Subcutaneous abdominal adipose tissue (tissue), 5 donors: ENCODE measurements around the gene CCDC14.

ENCODE experiments used
- H3K27ac ChIP-seq: one replicate; pipeline ENCODE4 v1.7.0; 2013; ENCODE audit warnings: low read depth, mild to moderate bottlenecking, inconsistent platforms, low read length, moderate library complexity
- H3K27me3 ChIP-seq, 5 donors: one replicate each; pipeline ENCODE4 v1.7.0; 2013; ENCODE audit warnings: low read length in 5 of 5, inconsistent platforms in 1 of 5; ENCODE audit not compliant: control insufficient read depth in 5 of 5, insufficient read depth in 4 of 5
- H3K36me3 ChIP-seq, 5 donors: one replicate each; pipeline ENCODE4 v1.7.0; 2013; ENCODE audit warnings: low read length in 5 of 5; ENCODE audit not compliant: control insufficient read depth in 5 of 5, insufficient read depth in 5 of 5
- H3K4me1 ChIP-seq, 5 donors: one replicate each; pipeline ENCODE4 v1.7.0; 2013; ENCODE audit warnings: low read length in 5 of 5, mild to moderate bottlenecking in 3 of 5, moderate library complexity in 1 of 5; ENCODE audit not compliant: control insufficient read depth in 5 of 5, insufficient read depth in 5 of 5
- H3K4me3 ChIP-seq, 5 donors: one replicate each; pipeline ENCODE4 v1.7.0; 2013; ENCODE audit warnings: low read length in 5 of 5, low read depth in 1 of 5
- H3K9ac ChIP-seq, 5 donors: one replicate each; pipeline ENCODE4 v1.7.0; 2013; ENCODE audit warnings: low read length in 5 of 5, mild to moderate bottlenecking in 4 of 5, moderate library complexity in 3 of 5
- H3K9me3 ChIP-seq, 5 donors: one replicate each; pipeline ENCODE4 v1.7.0; 2013; ENCODE audit warnings: low read length in 5 of 5; ENCODE audit not compliant: control insufficient read depth in 5 of 5
- donor health status: healthy.
- donor health status: healthy.
- donor health status: healthy.
- donor health status: healthy.
- donor health status: healthy.

CCDC14 gene

GRCh38 chr3:123941121-123941520, 19.9 kb downstream of the CCDC14 start:
- H3K9ac ChIP-seq: no peak overlapping the region
- H3K4me3 ChIP-seq: no peak overlapping the region
- peaks cover 7 to 20% (median 12%) of the 10 kb centered on the region in 5 donors for H3K36me3 ChIP-seq
- no peaks in the 10 kb centered on the region for H3K27me3 ChIP-seq
- peaks cover 0 to 9% (median 0%) of the 10 kb centered on the region in 5 donors for H3K4me1 ChIP-seq
- H3K27ac ChIP-seq: no peak overlapping the region
- no peaks in the 10 kb centered on the region for H3K9me3 ChIP-seq

DNA sequence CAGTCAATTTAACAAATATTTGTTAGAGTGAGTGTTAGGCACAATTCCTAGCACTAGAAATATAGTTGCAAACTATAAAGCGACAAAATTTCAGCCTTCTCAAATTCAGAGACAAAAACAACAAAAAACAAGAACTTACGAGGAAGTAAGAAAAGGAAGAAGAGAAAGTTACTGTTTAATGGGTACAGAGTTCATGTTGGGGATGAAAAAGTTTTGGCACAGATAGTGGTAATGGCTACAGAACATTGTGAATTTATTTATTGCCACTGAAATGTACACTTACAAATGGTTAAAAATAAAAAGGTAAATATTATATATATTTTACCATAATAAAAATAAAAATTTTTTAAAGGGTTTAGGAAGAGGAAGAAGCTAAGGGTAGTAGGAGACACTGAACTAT, 21.3 kb downstream of the CCDC14 start:
- no peaks in the 10 kb centered on the region for H3K27me3 ChIP-seq
- no peak overlapping the region for H3K27ac ChIP-seq
- H3K4me3 ChIP-seq: no peak overlapping the region
- H3K9me3 ChIP-seq: no peaks in the 10 kb centered on the region
- peaks cover 7 to 18% (median 12%) of the 10 kb centered on the region in 5 donors for H3K36me3 ChIP-seq
- no peak overlapping the region for H3K9ac ChIP-seq
- peaks cover 0 to 9% (median 0%) of the 10 kb centered on the region in 5 donors for H3K4me1 ChIP-seq

- H3K36me3 ChIP-seq: peaks cover 0 to 14% (median 11%) of the 10 kb centered on the region in 5 donors
- H3K4me3 ChIP-seq: no peak overlapping the region
- no peak overlapping the region for H3K9ac ChIP-seq
- no peak overlapping the region for H3K27ac ChIP-seq
- H3K9me3 ChIP-seq: no peaks in the 10 kb centered on the region
- H3K4me1 ChIP-seq: peaks cover 0 to 8% (median 0%) of the 10 kb centered on the region in 5 donors
- no peaks in the 10 kb centered on the region for H3K27me3 ChIP-seq
Measured at GRCh38 chr3:123936400-123936799, 24.6 kb downstream of the CCDC14 start.

- Histone ChIP-seq H3K4me1 (peaks cover 0 to 2% (median 0%) of the 10 kb centered on the region in 5 donors), H3K27ac (no peak overlapping the region), H3K36me3 (peaks cover 0 to 15% (median 11%) of the 10 kb centered on the region in 5 donors), H3K4me3 (no peak overlapping the region), H3K9me3 (no peaks in the 10 kb centered on the region), H3K27me3 (no peaks in the 10 kb centered on the region), H3K9ac (no peak overlapping the region)
Measured at GRCh38 chr3:123935830-123936229, 25.2 kb downstream of the CCDC14 start.

DNA sequence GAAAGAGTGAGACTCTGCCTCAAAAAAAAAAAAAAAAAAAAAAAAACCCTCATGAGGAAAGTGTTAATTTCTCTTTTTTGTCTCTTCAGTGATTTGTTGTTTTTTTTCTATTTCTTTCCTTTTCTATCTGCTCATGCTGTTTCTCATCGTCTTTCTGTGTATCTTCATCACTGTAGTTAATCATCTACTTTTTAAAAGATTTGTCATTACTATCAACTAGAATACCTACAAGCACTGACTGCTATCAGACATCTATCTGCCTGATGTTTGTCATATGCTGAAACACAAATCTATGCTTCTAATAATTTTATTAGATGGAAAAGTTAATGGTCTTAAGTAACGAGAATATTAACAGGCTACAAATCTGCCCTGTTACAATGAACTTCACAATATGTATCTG, 26.8 kb downstream of the CCDC14 start:
- Histone ChIP-seq H3K27me3 (no peaks in the 10 kb centered on the region), H3K27ac (no peak overlapping the region), H3K36me3 (peaks cover 6 to 24% (median 20%) of the 10 kb centered on the region in 5 donors)

DNA sequence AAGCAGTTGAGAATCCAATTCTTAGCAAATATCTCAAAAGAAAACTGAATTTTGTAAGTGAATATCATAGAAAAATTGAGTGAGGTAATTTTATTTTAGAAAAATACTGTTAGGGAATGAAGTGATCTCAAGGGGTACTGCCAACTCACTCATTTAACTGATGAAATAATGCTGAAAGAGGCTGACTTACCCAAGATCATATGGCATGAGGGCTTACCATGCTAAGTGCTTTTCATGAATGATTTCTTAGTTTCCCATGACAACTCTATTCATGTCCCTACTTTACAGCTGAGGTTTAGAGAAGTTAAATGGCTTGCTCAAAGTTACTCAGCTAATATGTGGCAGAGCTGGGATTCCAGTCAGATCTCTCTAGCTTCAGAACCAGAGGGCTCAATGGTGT, 30.6 kb downstream of the CCDC14 start:
- Histone ChIP-seq H3K27ac (no peak overlapping the region), H3K27me3 (no peaks in the 10 kb centered on the region), H3K9ac (no peak overlapping the region), H3K9me3 (no peaks in the 10 kb centered on the region), H3K4me1 (no peaks in the 10 kb centered on the region), H3K4me3 (no peak overlapping the region), H3K36me3 (peaks cover 6 to 25% (median 19%) of the 10 kb centered on the region in 5 donors)

More for the DNA sequence above, 26.8 kb downstream of the CCDC14 start:
- H3K9ac ChIP-seq: no peak overlapping the region
- no peak overlapping the region for H3K4me3 ChIP-seq
- H3K4me1 ChIP-seq: no peaks in the 10 kb centered on the region
- H3K9me3 ChIP-seq: no peaks in the 10 kb centered on the region

- no peak overlapping the region for H3K9ac ChIP-seq
- no peaks in the 10 kb centered on the region for H3K4me1 ChIP-seq
- H3K9me3 ChIP-seq: no peaks in the 10 kb centered on the region
- H3K36me3 ChIP-seq: peaks cover 6 to 27% (median 20%) of the 10 kb centered on the region in 5 donors
- H3K27ac ChIP-seq: no peak overlapping the region
- no peaks in the 10 kb centered on the region for H3K27me3 ChIP-seq
- no peak overlapping the region for H3K4me3 ChIP-seq
Measured at GRCh38 chr3:123929325-123929724, 31.7 kb downstream of the CCDC14 start.

- Histone ChIP-seq H3K4me3 (no peak overlapping the region), H3K4me1 (no peaks in the 10 kb centered on the region), H3K9ac (no peak overlapping the region), H3K27me3 (no peaks in the 10 kb centered on the region), H3K27ac (no peak overlapping the region), H3K36me3 (peaks cover 6 to 27% (median 12%) of the 10 kb centered on the region in 5 donors), H3K9me3 (peaks cover 0 to 11% (median 6%) of the 10 kb centered on the region in 5 donors)
Measured at GRCh38 chr3:123926396-123926795, 34.6 kb downstream of the CCDC14 start.

DNA sequence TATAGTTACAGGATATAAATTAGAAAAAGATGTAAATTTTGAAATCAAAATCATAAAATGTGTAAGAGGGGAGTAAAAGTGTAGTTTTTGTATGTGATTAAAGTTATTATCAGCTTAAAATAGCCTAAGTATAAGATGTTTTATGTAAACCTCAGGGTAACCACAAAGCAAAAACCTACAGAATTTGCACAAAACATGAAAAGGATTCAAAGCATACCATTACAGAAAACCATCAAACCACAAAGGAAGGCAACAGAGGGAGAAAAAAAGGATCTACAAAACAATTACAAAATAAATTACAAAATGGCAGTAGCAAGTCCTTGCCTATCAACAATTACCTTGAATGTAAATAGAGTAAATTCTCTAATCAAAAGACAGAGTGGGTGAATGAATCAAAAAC, 40.2 kb downstream of the CCDC14 start:
- peaks cover 0 to 32% (median 19%) of the 10 kb centered on the region in 5 donors for H3K36me3 ChIP-seq
- H3K27me3 ChIP-seq: no peaks in the 10 kb centered on the region

DNA sequence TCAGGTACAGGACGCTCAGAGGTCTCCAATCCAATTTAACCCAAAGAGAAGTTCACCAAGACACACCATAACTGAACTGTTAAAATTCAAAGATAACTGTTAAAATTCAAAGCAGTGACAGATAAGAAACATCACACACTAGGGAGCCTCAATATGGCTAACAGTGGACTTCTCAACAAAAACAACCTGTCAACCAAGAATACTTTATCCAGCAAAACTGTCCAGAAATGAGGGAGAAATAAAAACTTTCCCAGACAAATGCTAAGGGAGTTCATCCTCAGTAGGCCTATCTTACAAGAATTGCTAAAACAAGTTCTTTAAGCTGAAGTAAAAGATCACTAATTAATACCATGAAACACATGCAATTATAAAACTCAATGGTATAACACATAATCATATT, 40.6 kb downstream of the CCDC14 start:
- Histone ChIP-seq H3K27me3 (no peaks in the 10 kb centered on the region), H3K36me3 (peaks cover 0 to 32% (median 19%) of the 10 kb centered on the region in 5 donors), H3K27ac (no peak overlapping the region), H3K4me1 (no peaks in the 10 kb centered on the region), H3K9me3 (peaks cover 5 to 24% (median 18%) of the 10 kb centered on the region in 5 donors), H3K4me3 (no peak overlapping the region), H3K9ac (no peak overlapping the region)

More for the DNA sequence above, 40.2 kb downstream of the CCDC14 start:
- H3K4me3 ChIP-seq: no peak overlapping the region
- peaks cover 5 to 24% (median 18%) of the 10 kb centered on the region in 5 donors for H3K9me3 ChIP-seq
- no peak overlapping the region for H3K9ac ChIP-seq
- H3K27ac ChIP-seq: no peak overlapping the region
- no peaks in the 10 kb centered on the region for H3K4me1 ChIP-seq
